B cell (primary cell): ENCODE data around the gene SYNPO. TPM values are rescaled to one million over a fixed set of nuclear protein-coding genes. Genes with fewer than 3 reads are reported as not detected.

ENCODE experiments used
- ATAC-seq: fragments of 200-7000 bp; cut with Tn5 transposase; one replicate; pipeline ENCODE4 v1.10.0; 2021; ENCODE audit warnings: low read depth, mild to moderate bottlenecking, moderate number of reproducible peaks, moderate library complexity
- CTCF ChIA-PET: fragments of 350-600 bp; sonication (Branson Sonifier 250); formaldehyde crosslinking; loops from one replicate; lab custom pipeline; 2021; ENCODE audit warnings: antibody characterized with exemption, inconsistent platforms; lab: Charles Lee
- POLR2A ChIA-PET: fragments of 350-600 bp; sonication (Branson Sonifier 250); formaldehyde crosslinking; loops from one replicate; lab custom pipeline; 2021; ENCODE audit warnings: antibody characterized with exemption; lab: Charles Lee
- DNase-seq: peaks from one replicate; pipeline ENCODE4 v3.0.0; 2013
- H2AFZ ChIP-seq: 2 replicates; pipeline ENCODE4 v1.6.1; 2012; ENCODE audit warnings: mild to moderate bottlenecking, low read depth, low read length; ENCODE audit not compliant: insufficient read depth, poor library complexity, severe bottlenecking
- H3K27ac ChIP-seq, 2 donors: 1 replicate in 1 of 2; 2 replicates in 1 of 2; pipeline ENCODE4 v1.5.1; 2012 to 2013; ENCODE audit warnings: low read length in 2 of 2, mild to moderate bottlenecking in 2 of 2, moderate library complexity in 1 of 2
- H3K27me3 ChIP-seq, 4 experiments: fragments of 200-600 bp in 1 of 4; sonication (generic) in 1 of 4; replicated peaks in 1 of 4; 1 replicate in 2 of 4; 2 replicates in 2 of 4; pipeline versions ENCODE4 v1.6.1 to v1.7.0; 2013 to 2016; ENCODE audit warnings: low read length in 3 of 4, mild to moderate bottlenecking in 2 of 4, mixed read lengths in 1 of 4, moderate library complexity in 1 of 4; ENCODE audit not compliant: insufficient read depth in 4 of 4, control insufficient read depth in 3 of 4; ENCODE audit errors: control extremely low read depth in 1 of 4
- H3K36me3 ChIP-seq, 2 experiments: replicated peaks in 1 of 2; 1 replicate in 1 of 2; 2 replicates in 1 of 2; pipeline versions ENCODE4 v1.6.1 to v1.7.1; 2013; ENCODE audit warnings: low read length in 1 of 2; ENCODE audit not compliant: insufficient read depth in 2 of 2, control insufficient read depth in 1 of 2; ENCODE audit errors: control extremely low read depth in 1 of 2, extremely low read depth in 1 of 2
- H3K4me1 ChIP-seq, 2 donors: fragments of 200-600 bp in 1 of 2; sonication (generic) in 1 of 2; 1 replicate in 1 of 2; 2 replicates in 1 of 2; pipeline versions ENCODE4 v1.5.1 to v1.6.1; 2013 to 2017; ENCODE audit warnings: low read length in 2 of 2; ENCODE audit not compliant: control insufficient read depth in 2 of 2, insufficient read depth in 2 of 2
- H3K4me2 ChIP-seq: replicated peaks from 2 replicates; pipeline ENCODE3; 2012; ENCODE audit warnings: mild to moderate bottlenecking, low read depth, low read length; ENCODE audit not compliant: poor library complexity, severe bottlenecking
- H3K4me3 ChIP-seq, 5 experiments: fragments of 200-600 bp in 1 of 5; sonication (generic) in 1 of 5; 1 replicate in 3 of 5; 2 replicates in 2 of 5; pipeline versions ENCODE4 v1.5.1 to v1.7.0; 2011 to 2016; ENCODE audit warnings: low read length in 4 of 5, mild to moderate bottlenecking in 4 of 5, low read depth in 2 of 5, control low read depth in 1 of 5, moderate library complexity in 1 of 5; ENCODE audit not compliant: insufficient read depth in 1 of 5; ENCODE audit errors: control extremely low read depth in 1 of 5, extremely low read depth in 1 of 5
- H3K79me2 ChIP-seq: fragments of 200-600 bp; sonication (generic); one replicate; pipeline ENCODE4 v1.6.0; 2016; ENCODE audit warnings: low read length; ENCODE audit not compliant: control insufficient read depth, insufficient read depth
- H3K9ac ChIP-seq: fragments of 200-600 bp; sonication (generic); 2 replicates; pipeline ENCODE4 v1.6.1; 2017; ENCODE audit warnings: mild to moderate bottlenecking, low read length, moderate library complexity
- H3K9me3 ChIP-seq, 3 donors: one replicate each; pipeline versions ENCODE4 v1.6.1 to v1.7.1; 2013; ENCODE audit warnings: low read length in 2 of 3; ENCODE audit not compliant: control insufficient read depth in 2 of 3, insufficient read depth in 1 of 3; ENCODE audit errors: control extremely low read depth in 1 of 3
- H4K20me1 ChIP-seq: 2 replicates; pipeline ENCODE4 v1.6.0; 2012; ENCODE audit warnings: mild to moderate bottlenecking, low read length; ENCODE audit not compliant: insufficient read depth, control insufficient read depth, poor library complexity, severe bottlenecking
- H3K27ac Mint-ChIP-seq: one replicate; pipeline ENCODE4 v1.8.0; 2021; ENCODE audit warnings: mixed read lengths
- H3K27me3 Mint-ChIP-seq: one replicate; pipeline ENCODE4 v1.8.0; 2021; ENCODE audit warnings: mixed read lengths
- H3K4me1 Mint-ChIP-seq: one replicate; pipeline ENCODE4 v1.8.0; 2021; ENCODE audit warnings: mixed read lengths
- H3K4me3 Mint-ChIP-seq: one replicate; pipeline ENCODE4 v1.8.0; 2021; ENCODE audit warnings: mixed read lengths
- H3K9me3 Mint-ChIP-seq: one replicate; pipeline ENCODE4 v1.8.0; 2022; ENCODE audit warnings: mixed read lengths; ENCODE audit not compliant: insufficient read depth
- EZH2 ChIP-seq: IDR thresholded peaks from 2 replicates; pipeline ENCODE4 v1.6.1; 2012; ENCODE audit warnings: borderline replicate concordance, low read depth, mild to moderate bottlenecking, moderate library complexity, low read length; ENCODE audit not compliant: insufficient read depth, poor library complexity, severe bottlenecking
- WGBS: methylation state at CpG from one replicate; pipeline ENCODE4 v1.1.5; 2013; ENCODE audit warnings: missing lambda C conversion rate; ENCODE audit not compliant: insufficient coverage; 5-methylcytosine and 5-hydroxymethylcytosine counted together
- intact Hi-C: fragments of 100-400 bp; cut with micrococcal nuclease; formaldehyde crosslinking; loops from one replicate; pipeline ENCODE4 v1.10.0; 2022
- polyA plus RNA-seq: library from polyadenylated mRNA; depleted of rRNA; stranded (reverse); fragments of >200 nt; gene quantifications from 2 replicates; pipeline ENCODE4 v1.2.3, GENCODE V29; 2012
- total RNA-seq, 2 donors: library from RNA; stranded (reverse); fragments of 120-200 nt in 1 of 2; gene quantifications; 1 replicate in 1 of 2; 2 replicates in 1 of 2; pipeline versions ENCODE4 v1.2.3 to v1.2.4, GENCODE V29; 2013 to 2022
- TF ChIP-seq, protein P1 (sequence below): fragments of 200-600 bp; IDR thresholded peaks from one replicate; pipeline ENCODE4 v1.8.0; 2022; ENCODE audit warnings: antibody characterized with exemption, mild to moderate bottlenecking

SYNPO gene
- total and polyA plus RNA-seq, 2 donors (not counting 1 experiment from before 2014, with no cell fraction given): 13.2 to 16.8 TPM

GRCh38 chr5:150615141-150615699 is 25.2 kb upstream of the SYNPO start:
- no peak overlapping the region for H3K4me2 ChIP-seq
- H4K20me1 ChIP-seq: no peaks in the 10 kb centered on the region
- H3K9ac ChIP-seq: no peak overlapping the region
- POLR2A ChIA-PET: no interaction called here
- no peaks in the 10 kb centered on the region for H3K9me3 ChIP-seq
- ATAC-seq: no peak
- peaks cover 2% of the 10 kb centered on the region for H3K4me1 Mint-ChIP-seq
- no peak overlapping the region for H3K4me3 Mint-ChIP-seq
- no peak overlapping the region for H3K4me3 ChIP-seq
- intact Hi-C loops: no loop called here
- CTCF ChIA-PET: no interaction called here
- H3K9me3 Mint-ChIP-seq: no peaks in the 10 kb centered on the region
- H2AFZ ChIP-seq: no peak overlapping the region
- no peak for TF ChIP-seq EZH2
- TF ChIP-seq, protein P1, sequence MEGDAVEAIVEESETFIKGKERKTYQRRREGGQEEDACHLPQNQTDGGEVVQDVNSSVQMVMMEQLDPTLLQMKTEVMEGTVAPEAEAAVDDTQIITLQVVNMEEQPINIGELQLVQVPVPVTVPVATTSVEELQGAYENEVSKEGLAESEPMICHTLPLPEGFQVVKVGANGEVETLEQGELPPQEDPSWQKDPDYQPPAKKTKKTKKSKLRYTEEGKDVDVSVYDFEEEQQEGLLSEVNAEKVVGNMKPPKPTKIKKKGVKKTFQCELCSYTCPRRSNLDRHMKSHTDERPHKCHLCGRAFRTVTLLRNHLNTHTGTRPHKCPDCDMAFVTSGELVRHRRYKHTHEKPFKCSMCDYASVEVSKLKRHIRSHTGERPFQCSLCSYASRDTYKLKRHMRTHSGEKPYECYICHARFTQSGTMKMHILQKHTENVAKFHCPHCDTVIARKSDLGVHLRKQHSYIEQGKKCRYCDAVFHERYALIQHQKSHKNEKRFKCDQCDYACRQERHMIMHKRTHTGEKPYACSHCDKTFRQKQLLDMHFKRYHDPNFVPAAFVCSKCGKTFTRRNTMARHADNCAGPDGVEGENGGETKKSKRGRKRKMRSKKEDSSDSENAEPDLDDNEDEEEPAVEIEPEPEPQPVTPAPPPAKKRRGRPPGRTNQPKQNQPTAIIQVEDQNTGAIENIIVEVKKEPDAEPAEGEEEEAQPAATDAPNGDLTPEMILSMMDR: no peak
- H3K27me3 ChIP-seq: no peaks in the 10 kb centered on the region
- no peaks in the 10 kb centered on the region for H3K36me3 ChIP-seq
- H3K27ac ChIP-seq: no peak overlapping the region
- no peaks in the 10 kb centered on the region for H3K79me2 ChIP-seq
- no peak for DNase-seq
- H3K27ac Mint-ChIP-seq: no peak overlapping the region
- WGBS: 78% methylated on average over 6 of the region's 17 CpGs
- H3K27me3 Mint-ChIP-seq: peaks cover 12% of the 10 kb centered on the region
- no peaks in the 10 kb centered on the region for H3K4me1 ChIP-seq

GRCh38 chr5:150616024-150616470 is 24.4 kb upstream of the SYNPO start:
- ATAC-seq: no peak
- POLR2A ChIA-PET: no interaction called here
- H3K9me3 Mint-ChIP-seq: no peaks in the 10 kb centered on the region

More at GRCh38 chr5:150616024-150616470, 24.4 kb upstream of the SYNPO start:
- no peaks in the 10 kb centered on the region for H3K36me3 ChIP-seq
- Mint-ChIP-seq H3K4me3 (no peak overlapping the region), H3K27ac (no peak overlapping the region), H3K27me3 (peaks cover 12% of the 10 kb centered on the region), H3K4me1 (peaks cover 2% of the 10 kb centered on the region)
- H3K79me2 ChIP-seq: no peaks in the 10 kb centered on the region
- CTCF ChIA-PET: no interaction called here
- H3K4me3 ChIP-seq: no peak overlapping the region
- WGBS: 70% methylated on average over 5 of the region's 5 CpGs
- no peaks in the 10 kb centered on the region for H3K4me1 ChIP-seq
- no peak overlapping the region for H3K27ac ChIP-seq
- H3K9me3 ChIP-seq: no peaks in the 10 kb centered on the region
- no peak overlapping the region for H3K4me2 ChIP-seq
- intact Hi-C loops: no loop called here
- DNase-seq: no peak
- TF ChIP-seq, protein P1: no peak
- TF ChIP-seq EZH2: no peak
- no peaks in the 10 kb centered on the region for H4K20me1 ChIP-seq
- H3K27me3 ChIP-seq: no peaks in the 10 kb centered on the region
- H2AFZ ChIP-seq: no peak overlapping the region
- no peak overlapping the region for H3K9ac ChIP-seq
